Vagina (tissue), 2 donors: ENCODE results near the gene CCDC141. TPM values are rescaled to one million over a fixed set of nuclear protein-coding genes. Genes with fewer than 3 reads are reported as not detected.
"Not testable (repeated sequence)": the region's sequence is repeated elsewhere in the genome, so short reads cannot be mapped to it uniquely, and the experiment has no call there.

Source experiments
- DNase-seq, 2 donors: peaks; one replicate each; pipeline ENCODE4 v3.0.0-alpha.2; 2017; ENCODE audit errors: extremely low spot score in 2 of 2
- H3K27ac ChIP-seq: fragments of 200-600 bp; sonication (generic); one replicate; pipeline ENCODE4 v1.5.1; 2019
- H3K27me3 ChIP-seq: fragments of 200-600 bp; sonication (generic); one replicate; pipeline ENCODE4 v1.5.1; 2019
- H3K36me3 ChIP-seq, 2 donors: fragments of 200-600 bp; sonication (generic); one replicate each; pipeline ENCODE4 v1.5.1; 2017 to 2019
- H3K4me1 ChIP-seq: fragments of 200-600 bp; sonication (generic); one replicate; pipeline ENCODE4 v1.5.1; 2019
- H3K4me3 ChIP-seq, 2 donors: fragments of 200-600 bp; sonication (generic); 1 replicate in 1 of 2; 2 replicates in 1 of 2; pipeline ENCODE4 v1.5.1; 2016 to 2019
- H3K9me3 ChIP-seq: fragments of 200-600 bp; sonication (generic); one replicate; pipeline ENCODE4 v1.5.1; 2019
- POLR2A ChIP-seq, 2 donors: fragments of 450-650 bp; IDR thresholded peaks; one replicate each; pipeline ENCODE4 v1.6.1; 2017; ENCODE audit warnings: antibody characterized with exemption in 2 of 2, mild to moderate bottlenecking in 2 of 2, moderate library complexity in 2 of 2
- POLR2AphosphoS5 ChIP-seq, 2 donors: sonication (generic); formaldehyde crosslinking; IDR thresholded peaks; one replicate each; pipeline ENCODE4 v1.9.0; 2017; ENCODE audit warnings: antibody characterized with exemption in 2 of 2, mild to moderate bottlenecking in 2 of 2, low read depth in 1 of 2; ENCODE audit not compliant: insufficient read depth in 1 of 2
- intact Hi-C: fragments of 100-400 bp; cut with DNase I; formaldehyde crosslinking; loops from one replicate; pipeline ENCODE4 v1.15.1; 2023
- total RNA-seq: library from RNA; depleted of rRNA; stranded (reverse); fragments of >200 nt; gene quantifications from one replicate; pipeline ENCODE4 v1.2.3, GENCODE V29; 2016
- TF ChIP-seq, protein P1 (sequence below), 3 experiments: fragments of 450-650 bp in 2 of 3; fragments of 200-600 bp in 1 of 3; sonication (generic) in 1 of 3; IDR thresholded peaks; one replicate each; pipeline ENCODE4 v1.5.1; 2017 to 2019; ENCODE audit warnings: antibody characterized with exemption in 3 of 3, mild to moderate bottlenecking in 2 of 3, moderate library complexity in 2 of 3

Gene CCDC141
- total RNA-seq, 1 donor from 2014 or later = 2.0 TPM

DNA sequence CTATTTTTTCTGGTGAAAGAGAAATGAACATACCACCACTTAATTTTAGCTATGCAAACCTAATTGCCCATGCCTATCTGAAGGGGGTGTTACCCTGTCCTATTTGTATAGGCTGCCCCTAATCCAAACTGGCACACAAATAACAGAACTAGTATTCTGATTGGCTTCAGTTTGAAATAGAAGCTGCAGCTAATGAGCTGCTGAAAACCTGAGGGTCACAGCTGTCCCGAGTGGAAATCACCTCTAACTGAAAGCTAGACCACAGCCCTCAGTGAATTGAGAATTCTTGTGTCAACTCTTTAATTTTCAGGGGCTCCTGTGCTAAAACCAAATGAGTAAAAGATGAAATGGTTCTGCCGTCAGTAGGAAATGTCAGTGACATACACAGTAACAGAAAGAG lies 28.7 kb downstream of the CCDC141 start:
- H3K4me3 ChIP-seq = no peak overlapping the region
- intact Hi-C loops = no loop called here
- DNase-seq = no peak

GRCh38 chr2:179020156-179020750 lies 29.7 kb downstream of the CCDC141 start:
- Histone ChIP-seq H3K4me1 (no peaks in the 10 kb centered on the region), H3K4me3 (no peak overlapping the region), H3K9me3 (no peaks in the 10 kb centered on the region), H3K36me3 (no peaks in the 10 kb centered on the region), H3K27ac (no peak overlapping the region), H3K27me3 (no peaks in the 10 kb centered on the region)
- no peak for DNase-seq
- intact Hi-C loops = no loop called here
- TF ChIP-seq POLR2A (IDR thresholded peaks at IDR 0.05) = no peak
- no peak for TF ChIP-seq POLR2AphosphoS5 (IDR thresholded peaks at IDR 0.05; ENCODE audit: insufficient read depth in 1 of 2, low read depth in 1 of 2)
- TF ChIP-seq, protein P1, sequence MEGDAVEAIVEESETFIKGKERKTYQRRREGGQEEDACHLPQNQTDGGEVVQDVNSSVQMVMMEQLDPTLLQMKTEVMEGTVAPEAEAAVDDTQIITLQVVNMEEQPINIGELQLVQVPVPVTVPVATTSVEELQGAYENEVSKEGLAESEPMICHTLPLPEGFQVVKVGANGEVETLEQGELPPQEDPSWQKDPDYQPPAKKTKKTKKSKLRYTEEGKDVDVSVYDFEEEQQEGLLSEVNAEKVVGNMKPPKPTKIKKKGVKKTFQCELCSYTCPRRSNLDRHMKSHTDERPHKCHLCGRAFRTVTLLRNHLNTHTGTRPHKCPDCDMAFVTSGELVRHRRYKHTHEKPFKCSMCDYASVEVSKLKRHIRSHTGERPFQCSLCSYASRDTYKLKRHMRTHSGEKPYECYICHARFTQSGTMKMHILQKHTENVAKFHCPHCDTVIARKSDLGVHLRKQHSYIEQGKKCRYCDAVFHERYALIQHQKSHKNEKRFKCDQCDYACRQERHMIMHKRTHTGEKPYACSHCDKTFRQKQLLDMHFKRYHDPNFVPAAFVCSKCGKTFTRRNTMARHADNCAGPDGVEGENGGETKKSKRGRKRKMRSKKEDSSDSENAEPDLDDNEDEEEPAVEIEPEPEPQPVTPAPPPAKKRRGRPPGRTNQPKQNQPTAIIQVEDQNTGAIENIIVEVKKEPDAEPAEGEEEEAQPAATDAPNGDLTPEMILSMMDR (IDR thresholded peaks at IDR 0.05) = no peak

More for the DNA sequence above, 28.7 kb downstream of the CCDC141 start:
- no peaks in the 10 kb centered on the region for H3K9me3 ChIP-seq
- no peaks in the 10 kb centered on the region for H3K4me1 ChIP-seq
- no peaks in the 10 kb centered on the region for H3K36me3 ChIP-seq
- no peak overlapping the region for H3K27ac ChIP-seq
- TF ChIP-seq POLR2AphosphoS5 (IDR thresholded peaks at IDR 0.05; ENCODE audit: insufficient read depth in 1 of 2, low read depth in 1 of 2) (no peak), POLR2A (IDR thresholded peaks at IDR 0.05) (no peak)
- TF ChIP-seq, protein P1 (IDR thresholded peaks at IDR 0.05) = no peak
- H3K27me3 ChIP-seq = no peaks in the 10 kb centered on the region

DNA sequence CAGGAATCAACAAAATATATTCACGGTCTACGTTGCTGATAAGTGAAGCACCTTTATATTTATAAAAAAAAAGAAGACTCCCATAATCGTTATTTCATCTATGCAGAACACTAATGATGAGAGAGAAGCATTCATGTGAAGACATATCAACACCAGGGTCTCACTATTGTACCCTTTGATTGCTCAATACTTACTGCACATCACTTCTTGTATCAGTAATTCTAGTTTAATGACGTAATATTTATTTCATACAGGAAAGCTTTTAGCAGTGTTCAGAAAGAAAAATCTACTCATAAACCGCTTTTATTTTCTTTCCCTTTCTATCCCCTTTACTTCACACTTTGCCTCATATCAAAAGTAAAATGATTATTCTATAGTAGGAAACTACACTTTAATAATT lies 30.7 kb downstream of the CCDC141 start:
- Histone ChIP-seq H3K4me3 (no peak overlapping the region), H3K4me1 (no peaks in the 10 kb centered on the region), H3K9me3 (no peaks in the 10 kb centered on the region), H3K36me3 (no peaks in the 10 kb centered on the region), H3K27me3 (no peaks in the 10 kb centered on the region), H3K27ac (no peak overlapping the region)
- intact Hi-C loops = no loop called here
- DNase-seq = no peak
- TF ChIP-seq POLR2AphosphoS5 (IDR thresholded peaks at IDR 0.05; ENCODE audit: insufficient read depth in 1 of 2, low read depth in 1 of 2) (no peak), POLR2A (IDR thresholded peaks at IDR 0.05) (no peak)
- TF ChIP-seq, protein P1 (IDR thresholded peaks at IDR 0.05) = no peak

GRCh38 chr2:179017773-179018357 lies 32.1 kb downstream of the CCDC141 start:
- Histone ChIP-seq H3K4me1 (no peaks in the 10 kb centered on the region), H3K27ac (no peak overlapping the region), H3K27me3 (no peaks in the 10 kb centered on the region), H3K9me3 (no peaks in the 10 kb centered on the region), H3K4me3 (no peak overlapping the region), H3K36me3 (no peaks in the 10 kb centered on the region)
- no peak for TF ChIP-seq POLR2A (IDR thresholded peaks at IDR 0.05)
- no peak for TF ChIP-seq POLR2AphosphoS5 (IDR thresholded peaks at IDR 0.05; ENCODE audit: insufficient read depth in 1 of 2, low read depth in 1 of 2)
- TF ChIP-seq, protein P1 (IDR thresholded peaks at IDR 0.05) = no peak
- DNase-seq = no peak
- intact Hi-C loops = no loop called here

GRCh38 chr2:179014189-179014588 lies 35.7 kb downstream of the CCDC141 start:
- H3K36me3 ChIP-seq, DNase-seq, intact Hi-C loops, H3K4me3 ChIP-seq, H3K27me3 ChIP-seq, H3K4me1 ChIP-seq, H3K9me3 ChIP-seq, H3K27ac ChIP-seq: not testable (repeated sequence)
